NCI-H82 (cell line): ENCODE results near the gene SSB.
"Not testable (repeated sequence)": the region's sequence is repeated elsewhere in the genome, so short reads cannot be mapped to it uniquely, and the experiment has no call there.

ENCODE experiments used
- DNase-seq: peaks from one replicate; lab custom pipeline; 2025; lab: John Stamatoyannopoulos, UW

Gene SSB

DNA sequence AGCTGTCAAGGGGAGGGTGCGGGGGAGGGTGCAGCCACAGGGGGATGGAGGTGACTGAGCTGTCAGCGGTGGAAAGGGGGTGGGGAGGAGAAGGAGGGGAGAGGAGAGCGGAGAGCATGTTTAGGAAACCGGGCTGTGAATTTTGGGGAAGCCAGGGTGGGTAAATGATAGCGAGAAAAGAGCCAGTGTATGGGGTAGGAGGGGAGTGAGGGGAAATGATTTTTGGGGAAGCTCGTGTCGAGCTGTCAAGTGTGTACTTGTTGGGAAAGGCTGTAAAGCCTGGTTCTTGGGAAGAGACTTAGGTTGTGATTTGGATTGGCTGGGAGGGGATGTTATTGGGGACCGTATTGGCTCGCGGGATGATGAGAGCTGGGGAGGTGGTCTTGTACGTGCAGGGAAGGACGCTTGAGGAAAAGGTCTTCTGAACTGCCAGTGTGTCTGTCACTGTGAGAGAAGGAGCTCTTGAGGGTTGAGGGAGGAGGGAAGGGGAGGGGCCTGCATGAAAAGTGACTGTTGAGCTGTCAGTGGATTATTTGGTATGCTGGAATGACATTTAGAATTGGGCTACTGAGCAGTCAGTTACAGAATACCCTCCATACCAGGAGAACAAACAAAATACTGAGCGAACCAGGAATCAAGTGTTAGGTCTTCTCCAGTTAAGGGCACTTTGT is 29.6 kb downstream of the SSB start:
- DNase-seq, result peak; percentile 76

- DNase-seq, result no peak
Observed at GRCh38 chr2:169834401-169834800, 35.7 kb downstream of the SSB start.

DNA sequence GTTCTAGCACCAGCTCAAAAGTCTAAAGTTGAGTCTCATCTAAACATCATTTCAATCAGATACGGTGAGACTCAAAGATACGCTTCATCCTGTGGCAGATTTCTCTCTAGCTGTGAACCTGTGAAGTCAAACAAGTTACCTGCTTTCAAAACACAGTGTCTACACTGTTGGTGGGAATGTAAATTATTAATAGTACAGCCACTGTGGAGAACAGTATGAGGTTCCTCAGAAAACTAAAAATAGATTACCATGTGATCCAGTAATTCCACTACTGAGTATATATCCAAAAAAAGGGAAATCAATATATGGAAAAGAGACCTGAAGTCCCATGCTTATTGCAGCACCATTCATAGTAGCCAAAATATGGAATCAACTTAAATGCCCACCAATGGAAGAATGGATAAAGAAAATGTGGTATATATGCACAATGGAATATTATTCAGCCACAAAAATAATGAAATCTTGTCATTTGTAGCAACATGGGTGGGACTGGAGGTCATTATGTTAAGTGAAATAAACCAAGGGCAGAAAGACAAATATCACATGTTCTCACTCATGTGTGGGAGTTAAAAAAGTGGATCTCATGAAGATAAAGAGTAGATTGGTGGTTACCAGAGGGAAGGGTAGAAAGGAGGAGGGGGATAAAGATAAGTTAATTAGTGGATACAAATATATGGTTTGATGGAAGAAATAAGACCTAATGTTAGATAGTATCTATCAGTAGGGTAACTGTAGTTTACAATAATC is 40.2 kb downstream of the SSB start:
- DNase-seq, result no peak

DNA sequence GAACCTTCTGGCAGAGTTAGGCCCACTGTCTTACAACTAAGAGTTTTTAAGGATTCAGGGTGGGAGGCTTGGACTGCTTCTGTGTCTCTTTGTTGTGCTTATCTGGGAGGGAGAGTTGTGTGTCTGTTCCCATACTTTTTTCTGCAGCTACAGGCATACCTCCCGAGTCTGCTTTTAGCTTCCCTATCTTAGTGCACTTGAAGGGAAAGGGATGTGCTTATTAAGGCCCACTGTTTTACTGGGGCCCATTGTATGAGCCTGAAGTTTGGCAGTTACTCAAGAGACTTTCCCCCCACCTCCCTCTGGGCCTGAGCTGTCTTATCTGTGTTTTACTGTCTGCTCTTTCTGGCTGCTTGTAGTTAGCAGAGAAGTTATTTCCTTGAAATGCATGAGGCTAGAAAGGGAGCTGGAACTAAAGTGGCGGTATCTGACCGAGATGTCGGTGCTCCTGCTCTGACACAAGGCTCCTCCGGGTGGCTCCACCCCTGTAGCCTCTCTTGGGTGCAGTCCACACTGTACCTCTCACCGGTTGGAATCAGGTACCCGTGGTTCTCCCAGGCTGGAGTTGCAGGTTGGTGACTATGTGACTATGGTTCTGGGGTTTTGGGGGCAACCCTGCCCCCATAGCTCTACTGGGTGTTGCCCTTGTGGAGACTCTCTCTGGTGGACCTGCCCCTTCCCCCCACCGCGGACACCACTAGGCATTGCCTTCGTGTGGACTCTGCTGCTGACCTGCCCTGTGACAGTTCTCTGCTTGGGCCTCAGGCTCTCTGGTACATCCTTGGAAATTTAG is 41.5 kb downstream of the SSB start:
- DNase-seq, result no peak

DNA sequence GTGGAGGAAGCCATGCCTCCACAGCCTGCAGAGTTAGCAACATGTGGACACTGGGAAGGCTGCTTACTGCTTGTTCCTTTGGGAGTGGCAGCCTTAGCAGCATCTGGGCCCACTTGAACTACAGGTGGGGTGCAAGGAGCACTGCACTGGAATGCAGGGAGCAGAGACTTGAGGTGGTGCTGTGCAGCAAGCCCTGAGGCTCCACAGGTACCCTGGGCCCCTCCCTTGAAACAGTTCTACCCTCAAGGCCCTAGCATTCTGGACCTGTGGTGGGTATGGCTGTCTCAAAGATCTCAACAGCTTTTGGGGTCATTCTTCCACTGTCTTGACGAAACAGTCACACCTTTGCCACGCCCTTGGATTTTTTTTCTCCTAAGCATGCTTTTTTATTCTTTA is 42.1 kb downstream of the SSB start:
- no peak for DNase-seq

DNA sequence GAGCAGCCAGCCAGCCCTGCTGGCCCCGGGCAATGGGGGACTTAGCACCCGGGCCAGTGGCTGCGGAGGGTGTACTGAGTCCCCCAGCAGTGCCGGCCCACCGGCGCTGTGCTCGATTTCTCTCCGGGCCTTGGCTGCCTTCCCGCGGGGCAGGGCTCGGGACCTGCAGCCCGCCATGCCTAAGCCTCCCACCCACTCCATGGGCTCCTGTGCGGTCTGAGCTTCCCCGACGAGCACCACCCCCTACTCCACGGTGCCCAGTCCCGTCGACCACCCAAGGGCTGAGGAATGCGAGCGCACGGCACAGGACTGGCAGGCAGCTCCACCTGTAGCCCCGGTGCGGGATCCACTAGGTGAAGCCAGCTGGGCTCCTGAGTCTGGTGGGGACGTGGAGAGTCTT is 43.0 kb downstream of the SSB start:
- DNase-seq, result not testable (repeated sequence)

DNA sequence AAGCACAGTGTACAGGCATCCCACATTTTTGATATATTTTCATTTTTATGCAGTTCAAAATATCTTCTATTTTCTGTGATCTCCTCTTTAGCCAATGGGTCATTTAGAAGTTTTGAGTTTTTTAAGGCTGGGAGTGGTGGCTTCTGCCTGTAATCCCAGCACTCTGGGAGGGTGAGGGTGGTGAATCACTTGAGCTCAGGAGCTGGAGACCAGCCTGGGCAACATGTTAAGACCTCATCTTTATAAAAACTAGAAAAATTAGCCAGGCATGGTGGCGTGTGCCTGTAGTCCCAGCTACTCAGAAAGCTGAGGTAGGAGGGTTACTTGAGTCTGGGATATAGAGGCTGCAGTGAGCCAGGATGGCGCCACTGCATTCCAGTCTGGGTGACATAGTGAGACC is 46.3 kb downstream of the SSB start:
- no peak for DNase-seq

GRCh38 chr2:169848959-169849693 is 50.5 kb downstream of the SSB start:
- not testable (repeated sequence) for DNase-seq

- DNase-seq, result no peak
Observed at GRCh38 chr2:169849710-169850109, 51.0 kb downstream of the SSB start.

DNA sequence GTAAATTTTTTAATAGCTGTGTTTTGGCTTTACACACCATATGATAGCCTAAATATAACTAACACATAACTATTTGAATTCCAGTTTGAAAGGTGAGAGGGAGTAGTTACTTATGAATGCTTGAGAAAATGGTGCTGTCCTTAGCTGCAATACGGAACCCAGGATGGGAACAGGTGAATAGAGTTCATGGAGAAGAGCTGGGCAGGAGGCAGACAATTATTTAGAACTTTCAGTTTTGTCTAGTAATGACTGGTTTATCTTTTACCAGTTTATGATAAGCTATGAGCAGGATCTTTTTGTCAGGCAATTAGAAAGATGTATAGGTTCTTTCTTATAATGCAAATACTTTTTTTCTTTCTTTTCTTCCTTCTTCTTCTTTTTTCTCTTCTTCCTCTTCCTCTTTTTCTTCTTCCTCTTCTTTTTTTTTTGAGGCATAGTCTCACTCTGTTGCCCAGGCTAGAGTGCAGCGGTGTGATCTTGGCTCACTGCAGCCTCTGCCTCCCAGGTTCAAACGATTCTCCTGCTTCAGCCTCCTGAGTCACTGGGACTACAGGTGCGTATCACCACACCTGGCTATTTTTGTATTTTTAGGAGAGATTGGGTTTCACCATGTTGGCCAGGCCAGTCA is 54.5 kb downstream of the SSB start:
- no peak for DNase-seq

GRCh38 chr2:169855281-169856258 is 56.9 kb downstream of the SSB start:
- DNase-seq, result not testable (repeated sequence)

- no peak for DNase-seq
Observed at GRCh38 chr2:169859423-169859822, 60.8 kb downstream of the SSB start.

- no peak for DNase-seq
Observed at GRCh38 chr2:169860149-169860548, 61.5 kb downstream of the SSB start.
